OCI-LY1 (cell line): Measurements from ENCODE around the gene TIMP2.

Experiments used
- CTCF ChIP-seq: fragments of 200-600 bp; sonication (generic), shearing (Covaris generic); IDR thresholded peaks from 2 replicates; pipeline ENCODE4 v1.5.1; 2017; ENCODE audit warnings: mild to moderate bottlenecking, antibody characterized with exemption, low read length, moderate library complexity, mixed read lengths
- EZH2 ChIP-seq: fragments of 200-600 bp; sonication (generic), shearing (Covaris generic); IDR thresholded peaks from 2 replicates; pipeline ENCODE4 v1.8.0; 2017; ENCODE audit warnings: borderline replicate concordance, mixed run types, mild to moderate bottlenecking, antibody characterized with exemption, low read length, moderate library complexity, mixed read lengths

DNA sequence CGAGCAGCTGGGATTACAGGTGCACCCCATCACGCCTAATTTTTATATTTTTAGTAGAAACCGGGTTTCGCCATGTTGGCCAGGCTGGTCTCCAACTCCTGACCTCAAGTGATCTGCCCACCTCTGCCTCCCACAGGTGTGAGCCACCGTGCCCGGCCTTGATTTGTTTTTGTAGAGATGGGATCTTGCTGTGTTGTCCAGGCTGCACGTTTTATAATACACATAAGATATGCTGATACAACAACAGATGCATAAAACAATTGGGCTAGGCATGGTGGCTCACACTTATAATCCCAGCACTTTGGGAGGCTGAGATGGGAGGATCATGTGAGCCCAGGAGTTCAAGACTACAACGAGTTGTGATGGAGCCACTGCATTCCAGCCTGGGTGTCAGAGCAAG is 90.6 kb downstream of the TIMP2 start:
- TF ChIP-seq CTCF, result no peak
- no peak for TF ChIP-seq EZH2
